Measurements from ENCODE around the gene SCP2. TPM values are rescaled to one million over a fixed set of nuclear protein-coding genes. Genes with fewer than 3 reads are reported as not detected.
"Not testable (repeated sequence)": the region's sequence is repeated elsewhere in the genome, so short reads cannot be mapped to it uniquely, and the experiment has no call there.

SCP2 gene
- total RNA-seq, 4 donors from 2014 or later, result 114 to 311 (median 223) TPM

DNA sequence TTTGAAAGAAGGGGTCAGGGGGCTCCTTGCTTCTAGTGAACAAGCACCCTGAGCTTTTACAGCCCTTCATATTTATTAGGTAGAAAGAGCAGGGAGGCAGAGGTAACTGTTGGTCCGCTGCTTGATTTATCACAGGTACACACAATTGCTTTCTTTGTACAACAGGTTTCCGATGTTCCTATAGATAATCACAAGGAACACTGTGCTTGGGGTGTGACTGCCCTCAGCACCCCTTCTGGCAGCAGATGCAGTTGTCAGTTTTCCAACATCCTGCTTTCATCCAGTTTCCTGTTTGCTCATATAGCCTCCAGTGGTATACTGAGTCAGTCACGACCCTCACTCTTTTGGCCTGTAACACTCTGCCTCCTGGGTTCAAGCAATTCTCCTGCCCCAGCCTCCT is 40.6 kb downstream of the SCP2 start:
- Histone ChIP-seq H3K27me3 (no peaks in the 10 kb centered on the region), H3K4me3 (no peak overlapping the region), H3K4me1 (no peaks in the 10 kb centered on the region), H3K36me3 (peaks cover 0 to 16% (median 5%) of the 10 kb centered on the region in 4 donors), H3K9me3 (no peaks in the 10 kb centered on the region), H3K27ac (no peak overlapping the region)
- no peak for DNase-seq
- no peak for TF ChIP-seq POLR2AphosphoS5 (IDR thresholded peaks at IDR 0.05)
- TF ChIP-seq, protein P1, sequence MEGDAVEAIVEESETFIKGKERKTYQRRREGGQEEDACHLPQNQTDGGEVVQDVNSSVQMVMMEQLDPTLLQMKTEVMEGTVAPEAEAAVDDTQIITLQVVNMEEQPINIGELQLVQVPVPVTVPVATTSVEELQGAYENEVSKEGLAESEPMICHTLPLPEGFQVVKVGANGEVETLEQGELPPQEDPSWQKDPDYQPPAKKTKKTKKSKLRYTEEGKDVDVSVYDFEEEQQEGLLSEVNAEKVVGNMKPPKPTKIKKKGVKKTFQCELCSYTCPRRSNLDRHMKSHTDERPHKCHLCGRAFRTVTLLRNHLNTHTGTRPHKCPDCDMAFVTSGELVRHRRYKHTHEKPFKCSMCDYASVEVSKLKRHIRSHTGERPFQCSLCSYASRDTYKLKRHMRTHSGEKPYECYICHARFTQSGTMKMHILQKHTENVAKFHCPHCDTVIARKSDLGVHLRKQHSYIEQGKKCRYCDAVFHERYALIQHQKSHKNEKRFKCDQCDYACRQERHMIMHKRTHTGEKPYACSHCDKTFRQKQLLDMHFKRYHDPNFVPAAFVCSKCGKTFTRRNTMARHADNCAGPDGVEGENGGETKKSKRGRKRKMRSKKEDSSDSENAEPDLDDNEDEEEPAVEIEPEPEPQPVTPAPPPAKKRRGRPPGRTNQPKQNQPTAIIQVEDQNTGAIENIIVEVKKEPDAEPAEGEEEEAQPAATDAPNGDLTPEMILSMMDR (IDR thresholded peaks at IDR 0.05), result no peak
- TF ChIP-seq EP300 (IDR thresholded peaks at IDR 0.05; ENCODE audit: low read depth), result no peak
- TF ChIP-seq POLR2A (IDR thresholded peaks at IDR 0.05), result no peak
- in situ Hi-C loops (cut with MboI; ENCODE audit: low pct_ligation_motif_present in 1 of 4, low pct_unique_long_range_greater_than_20kb in 1 of 4, low sequenced_read_pairs in 3 of 4), result no loop called here
- 40 to 69% methylated on average over 1 to 3 of the region's 3 CpGs for WGBS, 2 donors (ENCODE audit: low coverage in 1 of 2)
- intact Hi-C loops (cut with DNase I; ENCODE audit: low total_unique reads), result no loop called here

GRCh38 chr1:52969234-52969633 is 42.2 kb downstream of the SCP2 start:
- H3K36me3 ChIP-seq; H3K27me3 ChIP-seq; intact Hi-C loops (cut with DNase I; ENCODE audit: low total_unique reads); H3K27ac ChIP-seq; H3K4me3 ChIP-seq; H3K4me1 ChIP-seq; DNase-seq; H3K9me3 ChIP-seq; in situ Hi-C loops (cut with MboI; ENCODE audit: low pct_ligation_motif_present in 1 of 4, low pct_unique_long_range_greater_than_20kb in 1 of 4, low sequenced_read_pairs in 3 of 4): not testable (repeated sequence)
- WGBS, 2 donors (ENCODE audit: low coverage in 1 of 2), result 100% methylated on average over 2 of the region's 2 CpGs; no CpG with 5 or more reads in 1 of the 2 donors

- Histone ChIP-seq H3K36me3 (peaks cover 0 to 7% (median under 1%) of the 10 kb centered on the region in 4 donors), H3K27ac (no peak overlapping the region), H3K4me1 (no peaks in the 10 kb centered on the region), H3K4me3 (no peak overlapping the region), H3K9me3 (no peaks in the 10 kb centered on the region), H3K27me3 (no peaks in the 10 kb centered on the region)
- no peak for DNase-seq
- 83 to 92% methylated on average over 2 to 3 of the region's 3 CpGs for WGBS, 2 donors (ENCODE audit: low coverage in 1 of 2)
- intact Hi-C loops (cut with DNase I; ENCODE audit: low total_unique reads) (no loop called here), in situ Hi-C loops (cut with MboI; ENCODE audit: low pct_ligation_motif_present in 1 of 4, low pct_unique_long_range_greater_than_20kb in 1 of 4, low sequenced_read_pairs in 3 of 4) (no loop called here)
- TF ChIP-seq POLR2AphosphoS5 (IDR thresholded peaks at IDR 0.05), result no peak
- no peak for TF ChIP-seq EP300 (IDR thresholded peaks at IDR 0.05; ENCODE audit: low read depth)
- TF ChIP-seq POLR2A (IDR thresholded peaks at IDR 0.05), result no peak
- TF ChIP-seq, protein P1 (IDR thresholded peaks at IDR 0.05), result no peak
These were observed 43.1 kb downstream of the SCP2 start for GRCh38 chr1:52970149-52970548.

GRCh38 chr1:52973841-52974240 is 46.8 kb downstream of the SCP2 start:
- peaks cover 0 to 34% (median 12%) of the 10 kb centered on the region in 4 donors for H3K36me3 ChIP-seq
- 95% methylated on average over 3 of the region's 3 CpGs for WGBS, 2 donors (ENCODE audit: low coverage in 1 of 2)
- H3K4me3 ChIP-seq, result no peak overlapping the region
- H3K27me3 ChIP-seq, result no peaks in the 10 kb centered on the region
- no peak for DNase-seq
- in situ Hi-C loops (cut with MboI; ENCODE audit: low pct_ligation_motif_present in 1 of 4, low pct_unique_long_range_greater_than_20kb in 1 of 4, low sequenced_read_pairs in 3 of 4), result no loop called here
- no peak overlapping the region for H3K27ac ChIP-seq
- TF ChIP-seq POLR2A (IDR thresholded peaks at IDR 0.05) (no peak), EP300 (IDR thresholded peaks at IDR 0.05; ENCODE audit: low read depth) (no peak), POLR2AphosphoS5 (IDR thresholded peaks at IDR 0.05) (no peak)
- TF ChIP-seq, protein P1 (IDR thresholded peaks at IDR 0.05), result no peak
- no peaks in the 10 kb centered on the region for H3K4me1 ChIP-seq
- H3K9me3 ChIP-seq, result no peaks in the 10 kb centered on the region
- intact Hi-C loops (cut with DNase I; ENCODE audit: low total_unique reads), result loop anchor here (1.0 kb wide), 1 partner anchor 26 kb away; no protein-coding TSS in a partner anchor
